Fibroblast of peridontal ligament (primary cell): ENCODE results near the gene MAGEC2.

Experiments used
- DNase-seq: peaks from one replicate; pipeline ENCODE4 v3.0.0-alpha.2; 2010; ENCODE audit errors: extremely low read depth

Gene MAGEC2

DNA sequence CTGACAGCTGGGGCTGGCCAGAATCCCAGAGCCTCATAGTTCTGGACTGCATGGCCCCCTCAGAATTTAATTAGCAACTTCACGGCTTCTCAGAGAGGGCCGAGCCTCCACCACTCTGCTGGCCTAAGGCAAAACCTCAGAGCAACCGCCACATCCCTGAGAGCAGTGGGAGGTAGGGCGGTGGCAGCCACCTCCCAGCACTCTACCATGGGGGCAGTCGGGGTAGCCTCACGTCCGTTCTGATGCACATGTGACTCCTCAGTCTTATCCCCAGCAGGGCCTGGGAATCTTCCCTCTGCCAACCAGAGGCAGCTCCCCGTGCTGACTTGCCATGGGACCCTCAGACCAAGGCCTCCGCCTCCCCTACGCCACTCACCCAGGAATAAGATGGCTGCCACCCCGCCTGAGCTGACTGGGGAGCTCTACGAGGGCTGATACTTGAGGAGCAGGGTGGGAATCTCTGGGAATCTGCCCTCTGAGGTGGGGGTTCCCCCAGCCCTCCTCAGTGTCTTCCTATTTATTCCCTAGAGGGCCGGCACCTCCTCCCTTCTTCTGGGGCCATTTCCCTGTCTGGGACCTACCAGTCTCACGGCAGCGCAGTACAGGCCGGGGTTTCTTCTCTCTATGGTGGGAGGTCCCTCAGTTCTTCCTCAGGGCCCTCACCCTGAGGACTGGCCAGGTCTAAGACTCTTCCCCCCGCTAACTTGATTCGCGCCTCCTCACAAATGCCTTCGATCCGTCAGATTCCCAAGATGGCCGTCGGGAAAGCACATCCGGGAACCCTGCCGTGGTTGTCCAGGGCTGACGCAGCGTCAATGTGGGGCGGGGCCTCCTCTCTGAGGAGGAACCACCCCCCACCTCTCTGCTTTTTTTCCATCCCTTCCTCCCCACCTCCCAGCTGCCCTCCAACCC is at the start of gene MAGEC2:
MAGEC2 (minus strand) TSS at position 769 of the 912 bp plus-strand sequence. CDS start 1,303 bp downstream, outside the sequence.
- DNase-seq = no peak

- DNase-seq = no peak
These were observed 46.6 kb upstream of the MAGEC2 start for GRCh38 chrX:142251680-142252079.

DNA sequence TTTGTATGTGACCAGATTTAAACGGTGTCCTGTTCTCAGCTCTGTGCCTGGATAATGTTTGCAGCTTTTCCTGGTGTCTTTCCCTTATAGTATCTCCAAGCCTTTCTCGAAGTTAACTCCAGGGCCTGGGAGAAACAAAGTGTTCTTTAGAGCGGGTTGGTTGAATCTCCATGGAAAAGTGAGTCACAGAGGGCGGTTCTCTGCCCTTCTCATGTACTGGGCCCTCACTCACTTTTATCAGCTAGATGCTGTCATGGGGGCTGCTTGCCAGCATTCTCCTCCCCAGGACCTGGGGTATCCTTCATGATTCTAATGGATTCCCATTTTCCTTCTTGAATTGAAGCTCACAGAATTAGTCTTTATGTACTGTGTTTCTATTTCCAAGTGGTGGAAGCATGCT is 46.1 kb upstream of the MAGEC2 start:
- no peak for DNase-seq

GRCh38 chrX:142250502-142250901 is 45.4 kb upstream of the MAGEC2 start:
- DNase-seq = no peak

DNA sequence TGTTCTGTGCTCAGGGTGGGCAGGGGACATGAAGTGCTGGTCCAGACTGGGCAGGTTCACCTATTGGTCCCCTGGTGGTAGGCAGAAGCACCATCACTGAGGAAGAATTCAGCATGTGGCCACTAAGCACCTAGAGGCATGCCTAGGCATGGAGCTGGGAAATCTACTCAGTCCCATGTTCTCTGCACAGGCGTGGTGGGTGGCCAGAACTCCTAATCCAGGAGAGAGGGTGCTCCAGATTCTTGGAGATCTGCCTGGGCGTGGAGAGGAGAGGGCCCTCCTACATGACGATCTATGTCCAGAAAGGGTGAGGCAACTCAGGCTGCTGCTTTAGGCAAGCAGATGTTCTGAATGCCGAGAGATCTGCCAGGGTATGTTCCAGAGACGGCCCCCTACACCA is 44.6 kb upstream of the MAGEC2 start:
- no peak for DNase-seq

GRCh38 chrX:142244568-142244967 is 39.5 kb upstream of the MAGEC2 start:
- no peak for DNase-seq

GRCh38 chrX:142238536-142238935 is 33.4 kb upstream of the MAGEC2 start:
- no peak for DNase-seq

DNA sequence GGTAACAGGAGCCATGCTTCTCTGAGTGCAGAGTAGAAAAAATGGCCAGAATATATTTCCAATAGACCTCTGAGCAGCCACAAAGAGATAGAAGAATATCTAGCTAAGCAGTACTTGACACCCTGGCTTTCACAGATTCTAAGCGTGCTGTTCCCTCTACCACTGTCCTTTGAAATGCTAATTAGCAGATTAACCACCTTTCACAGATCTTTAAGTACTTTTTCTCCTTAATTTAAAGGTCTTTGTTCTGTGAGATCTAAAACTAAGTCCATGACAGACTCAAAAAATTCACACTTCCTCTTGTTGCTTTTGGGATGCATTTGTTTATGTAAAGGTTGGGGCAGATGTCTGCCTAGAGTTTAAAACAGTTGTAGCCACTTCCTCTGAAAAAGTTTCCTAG is 28.3 kb upstream of the MAGEC2 start:
- no peak for DNase-seq

DNA sequence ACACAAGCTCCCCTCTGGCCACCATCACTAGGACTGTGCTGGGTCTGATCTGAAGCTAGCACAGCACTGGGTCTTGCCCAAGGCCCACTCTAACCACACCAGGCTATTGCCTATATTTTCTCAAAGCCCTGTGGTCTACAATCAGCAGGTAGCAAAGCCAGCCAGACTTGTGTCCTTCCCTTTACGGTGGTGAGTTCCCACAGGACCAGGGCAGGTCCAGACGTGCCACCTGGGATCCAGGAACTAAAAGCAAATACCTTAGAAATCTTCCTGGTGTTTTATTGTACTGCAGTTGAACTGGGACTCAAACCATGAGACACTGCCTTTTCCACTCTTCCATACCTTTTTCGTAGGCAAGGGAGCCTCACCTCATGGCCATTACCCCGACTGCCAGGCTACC is 9.0 kb upstream of the MAGEC2 start:
- no peak for DNase-seq

DNA sequence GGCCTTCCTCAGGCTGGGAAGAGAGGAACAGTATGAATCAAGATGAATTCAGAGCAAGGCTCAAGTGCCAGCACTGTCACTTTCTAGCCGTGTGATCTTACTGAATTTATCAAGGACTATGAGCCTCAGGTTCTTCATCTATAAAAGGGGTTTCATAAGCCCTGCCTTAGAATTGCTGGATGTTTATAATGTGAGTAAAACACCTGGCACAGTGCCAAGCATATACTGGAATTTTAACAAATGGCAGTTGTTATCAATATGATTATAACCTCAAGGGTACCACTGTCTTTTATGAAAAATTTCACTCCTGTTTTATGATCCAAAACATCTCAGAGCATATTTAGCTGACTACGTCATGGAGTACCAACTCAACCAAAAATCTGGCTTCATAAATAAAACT is 4.0 kb downstream of the MAGEC2 start:
- no peak for DNase-seq

GRCh38 chrX:142186103-142186502 is 19.0 kb downstream of the MAGEC2 start:
- no peak for DNase-seq

DNA sequence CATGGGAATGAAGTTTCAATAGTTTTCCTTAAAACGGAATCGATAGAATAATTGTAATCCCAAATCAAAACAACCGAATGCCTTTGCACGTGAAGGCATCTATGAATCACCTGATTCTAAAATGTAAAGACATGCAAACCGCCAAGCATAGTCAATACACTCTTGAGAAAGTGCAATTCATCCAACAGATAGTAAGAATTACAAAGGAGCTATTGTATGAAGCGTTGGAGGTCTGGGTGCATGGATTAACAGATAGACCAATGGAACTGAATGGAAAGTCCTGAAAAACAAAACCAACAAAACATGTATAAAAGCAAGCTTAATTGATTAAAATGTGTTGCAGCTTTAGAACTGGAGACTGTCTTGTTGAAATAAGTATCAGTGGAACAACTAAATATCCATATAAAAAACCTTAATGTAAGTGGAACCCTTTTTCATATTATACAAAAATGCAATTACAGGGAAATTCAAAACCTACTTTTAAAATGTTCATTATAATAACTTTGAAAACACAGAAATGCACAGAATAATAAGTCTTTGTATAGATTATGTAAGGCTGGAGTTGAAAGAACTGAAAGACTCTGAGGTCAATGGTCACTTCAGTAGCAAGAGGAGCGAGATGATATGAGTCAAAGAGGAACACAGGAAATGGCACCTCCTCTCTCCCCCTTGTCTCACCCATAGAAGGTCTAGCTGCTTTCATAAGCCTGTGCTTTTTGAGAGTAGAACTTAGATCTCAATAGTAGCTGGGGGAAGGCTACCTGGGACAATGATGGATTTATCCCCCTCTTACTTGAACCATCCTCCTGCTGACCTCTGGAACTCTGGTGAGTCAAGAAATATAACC is 20.1 kb downstream of the MAGEC2 start:
- DNase-seq = no peak

DNA sequence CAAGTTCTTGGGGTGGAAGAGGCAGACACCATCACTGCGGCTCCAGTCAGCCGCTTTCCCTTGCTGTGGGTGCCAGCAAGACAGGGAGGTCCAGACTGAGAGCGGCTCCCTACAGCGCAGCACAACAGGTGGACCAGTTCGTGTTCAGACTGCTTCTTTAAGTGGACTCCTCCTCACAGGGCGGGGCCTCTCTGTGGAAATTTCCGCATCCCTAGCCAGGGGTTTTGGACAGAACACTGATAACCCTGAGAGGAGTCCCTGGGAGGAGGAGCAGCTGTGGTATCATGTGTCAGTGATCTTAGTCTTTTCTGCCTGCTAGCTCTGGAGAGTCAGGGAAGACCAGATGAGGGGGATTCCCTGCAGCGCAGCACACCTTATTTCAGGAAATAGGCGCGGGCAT is 48.5 kb downstream of the MAGEC2 start:
- DNase-seq = no peak
